Endothelial cell of umbilical vein (primary cell): ENCODE measurements around the gene TAS2R19.

Source experiments
- CTCF ChIP-seq, 2 donors: IDR thresholded peaks; 1 replicate in 1 of 2; 2 replicates in 1 of 2; pipeline ENCODE4 v1.5.1; 2011; ENCODE audit warnings: low read length in 2 of 2, mild to moderate bottlenecking in 2 of 2, moderate library complexity in 2 of 2, control low read depth in 1 of 2, inconsistent platforms in 1 of 2, low read depth in 1 of 2; ENCODE audit not compliant: insufficient read depth in 1 of 2; ENCODE audit errors: extremely low read depth in 1 of 2
- MYC ChIP-seq: IDR thresholded peaks from one replicate; pipeline ENCODE4 v1.6.1; 2011; ENCODE audit warnings: mild to moderate bottlenecking, low read depth, low read length
- POLR2AphosphoS5 ChIP-seq: IDR thresholded peaks from 2 replicates; pipeline ENCODE4 v1.6.1; 2012; ENCODE audit warnings: low read depth, mild to moderate bottlenecking, control low read depth, low read length, moderate library complexity; ENCODE audit not compliant: insufficient read depth
- TF ChIP-seq, protein P1 (sequence below): IDR thresholded peaks from 2 replicates; pipeline ENCODE4 v1.6.1; 2011; ENCODE audit not compliant: insufficient read depth, insufficient read length

GRCh38 chr12:11069854-11070365 is 47.5 kb upstream of the TAS2R19 start:
- no peak for TF ChIP-seq CTCF (IDR thresholded peaks at IDR 0.05; ENCODE audit: extremely low read depth in 1 of 2, insufficient read depth in 1 of 2, low read depth in 1 of 2, low read length in 2 of 2)
- TF ChIP-seq, protein P1, sequence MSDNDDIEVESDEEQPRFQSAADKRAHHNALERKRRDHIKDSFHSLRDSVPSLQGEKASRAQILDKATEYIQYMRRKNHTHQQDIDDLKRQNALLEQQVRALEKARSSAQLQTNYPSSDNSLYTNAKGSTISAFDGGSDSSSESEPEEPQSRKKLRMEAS = no peak
- TF ChIP-seq POLR2AphosphoS5 = no peak
- TF ChIP-seq MYC = no peak
